NCI-H1436 treated with DMSO at 0.1 percent for 48 hours (cell line): ENCODE data around the gene MYT1.

Experiments
- DNase-seq: peaks from one replicate; lab custom pipeline; 2025; lab: John Stamatoyannopoulos, UW

Gene MYT1

DNA sequence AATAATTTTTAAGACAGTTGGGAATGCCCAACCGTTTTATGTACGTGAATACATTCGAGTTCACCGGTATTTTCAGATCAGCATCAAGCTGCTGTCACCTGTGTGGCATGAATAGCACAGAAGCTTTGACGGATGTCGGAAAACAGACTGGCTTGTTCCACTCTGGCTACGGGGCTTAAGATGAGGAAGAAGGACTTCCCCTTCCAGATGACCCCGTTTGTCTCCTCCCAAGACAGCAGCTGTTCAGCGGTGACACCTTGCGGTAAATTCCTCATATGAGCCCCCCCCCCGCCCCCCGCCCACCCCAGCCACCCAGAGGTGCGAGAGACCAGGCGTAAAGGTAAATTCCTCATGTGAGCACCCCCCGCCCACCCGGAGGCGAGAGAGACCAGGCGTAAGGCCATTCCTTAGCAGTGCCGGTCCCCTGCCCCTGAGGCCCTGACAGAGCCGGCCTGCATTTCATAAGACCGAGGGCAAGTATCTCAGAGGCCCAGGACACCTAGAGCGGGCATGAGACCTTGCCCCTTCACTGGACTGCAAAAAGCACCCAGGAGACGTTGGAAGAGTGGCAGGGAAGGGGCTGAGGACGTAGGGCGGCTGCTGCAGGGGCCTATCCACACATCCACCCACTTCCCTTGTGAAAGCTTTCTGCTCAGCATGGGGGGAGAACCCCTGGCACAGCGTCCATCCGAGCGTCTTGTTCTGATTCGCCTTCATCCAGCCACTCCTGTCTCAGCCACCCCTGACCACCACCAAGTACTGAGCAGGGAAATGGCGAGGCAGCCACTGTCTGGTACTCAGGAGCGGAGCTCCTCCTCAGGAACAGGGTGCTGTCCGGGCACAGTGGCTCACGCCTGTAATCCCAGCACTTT, 84.0 kb downstream of the MYT1 start:
- no peak for DNase-seq

DNA sequence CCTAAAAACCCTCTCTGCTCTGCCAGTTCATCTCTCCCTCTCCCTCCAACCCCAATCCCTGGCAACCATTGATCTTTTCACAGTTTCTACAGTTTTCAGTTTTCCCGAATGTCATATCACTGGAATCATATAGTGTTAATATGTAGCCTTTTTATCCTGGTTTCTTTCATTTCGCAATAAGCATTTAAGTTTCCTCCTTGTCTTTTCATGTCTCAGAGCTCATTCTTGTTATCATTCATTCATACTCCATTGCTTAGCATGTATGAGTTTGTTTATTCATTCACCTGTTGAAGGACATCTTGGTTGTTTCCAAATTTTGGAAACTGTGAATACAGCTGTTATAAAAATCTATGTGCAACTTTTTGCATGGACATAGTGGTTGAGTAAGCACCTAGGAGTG, 85.8 kb downstream of the MYT1 start:
- no peak for DNase-seq

DNA sequence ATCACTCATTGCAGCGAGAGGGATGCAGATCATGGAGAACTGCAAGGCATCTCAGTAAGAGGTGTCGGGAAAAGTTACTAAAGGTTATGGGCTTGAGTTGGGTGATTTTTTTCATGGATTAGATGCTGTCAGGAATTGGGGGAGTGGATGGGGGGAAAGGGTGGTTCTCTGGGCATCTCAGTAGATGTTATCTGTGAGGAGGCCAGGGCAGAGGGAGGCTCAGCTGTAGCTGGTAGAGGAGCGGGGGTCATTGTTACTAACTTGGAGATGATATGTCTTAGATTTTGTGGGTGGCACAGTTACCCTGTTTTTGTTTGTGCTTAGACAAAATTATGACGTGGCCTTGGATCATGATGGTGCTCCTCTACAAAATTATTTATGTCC, 88.7 kb downstream of the MYT1 start:
- DNase-seq = no peak

DNA sequence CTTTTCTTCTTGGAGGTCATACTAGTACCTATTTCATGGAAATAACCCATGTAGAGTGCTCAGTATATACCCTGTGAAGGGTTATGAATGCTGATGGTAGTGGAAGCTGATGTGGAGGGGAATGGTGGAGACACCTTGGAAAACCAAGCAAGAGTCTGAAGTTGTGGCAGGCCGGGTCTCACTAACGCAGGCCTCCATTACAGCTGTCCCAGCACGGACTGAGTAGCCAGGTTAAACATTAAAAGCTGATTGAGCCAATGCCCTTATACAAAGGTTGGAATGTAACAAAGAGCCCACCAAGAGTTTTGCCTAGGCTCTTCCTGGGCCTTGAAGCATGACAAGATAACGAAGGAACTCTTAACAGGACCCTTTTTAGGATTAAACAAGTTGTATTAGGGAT, 89.2 kb downstream of the MYT1 start:
- DNase-seq = no peak

DNA sequence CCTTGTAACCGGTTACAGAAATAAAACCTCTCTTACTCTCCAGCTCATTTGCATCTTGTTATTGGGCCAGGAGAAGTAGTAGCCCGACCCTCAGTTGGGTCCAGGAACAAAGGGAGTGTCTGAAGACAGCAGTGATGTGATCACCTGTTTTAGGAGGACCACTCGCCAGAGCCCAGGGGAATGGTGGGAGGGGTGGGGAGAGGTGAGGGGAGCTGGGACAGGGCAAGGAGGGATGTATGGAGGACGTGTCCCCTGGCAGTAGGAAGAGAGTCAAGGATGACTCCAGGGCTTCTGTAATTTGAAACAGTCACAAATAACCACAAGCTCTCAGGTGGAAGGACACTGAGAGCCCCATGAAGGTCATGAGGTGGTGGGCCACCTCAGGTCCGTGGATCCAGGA, 89.9 kb downstream of the MYT1 start:
- no peak for DNase-seq

DNA sequence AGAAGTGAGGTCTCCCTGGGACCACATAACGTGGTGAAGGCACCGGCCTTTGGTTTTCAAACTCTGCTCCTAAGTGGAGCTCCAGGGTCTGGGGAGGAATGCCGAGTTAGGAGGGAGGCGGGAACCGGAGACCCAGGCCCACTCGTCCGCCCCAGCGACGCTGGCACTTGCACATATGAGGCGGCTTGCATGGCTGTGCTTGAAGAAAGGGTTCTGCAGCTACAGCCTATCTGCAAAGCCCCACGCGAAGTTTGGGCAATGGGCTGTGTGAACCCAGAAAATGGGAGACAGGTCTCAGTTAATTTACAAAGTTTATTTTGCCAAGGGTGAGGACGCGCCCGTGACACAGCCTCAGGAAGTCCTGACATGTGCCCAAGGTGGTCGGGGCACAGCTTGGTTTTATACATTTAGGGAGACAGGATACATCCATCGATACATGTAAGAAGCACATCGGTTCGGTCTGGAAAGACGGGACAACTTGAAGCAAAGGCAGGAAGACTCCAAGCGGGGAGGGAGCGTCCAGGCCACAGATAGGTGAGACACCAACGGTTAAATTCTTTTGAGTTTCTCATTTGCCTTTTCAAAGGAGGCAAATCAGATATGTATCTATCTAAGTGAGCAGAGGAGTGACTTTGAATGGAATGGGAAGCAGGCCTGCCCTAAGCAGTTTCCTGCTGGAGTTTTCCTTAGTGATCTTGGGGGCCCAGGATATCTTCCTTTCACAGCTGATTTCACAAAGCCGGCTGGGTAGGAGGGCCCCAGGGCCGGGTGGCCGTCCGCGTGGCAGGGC, 90.5 kb downstream of the MYT1 start:
- DNase-seq = no peak

DNA sequence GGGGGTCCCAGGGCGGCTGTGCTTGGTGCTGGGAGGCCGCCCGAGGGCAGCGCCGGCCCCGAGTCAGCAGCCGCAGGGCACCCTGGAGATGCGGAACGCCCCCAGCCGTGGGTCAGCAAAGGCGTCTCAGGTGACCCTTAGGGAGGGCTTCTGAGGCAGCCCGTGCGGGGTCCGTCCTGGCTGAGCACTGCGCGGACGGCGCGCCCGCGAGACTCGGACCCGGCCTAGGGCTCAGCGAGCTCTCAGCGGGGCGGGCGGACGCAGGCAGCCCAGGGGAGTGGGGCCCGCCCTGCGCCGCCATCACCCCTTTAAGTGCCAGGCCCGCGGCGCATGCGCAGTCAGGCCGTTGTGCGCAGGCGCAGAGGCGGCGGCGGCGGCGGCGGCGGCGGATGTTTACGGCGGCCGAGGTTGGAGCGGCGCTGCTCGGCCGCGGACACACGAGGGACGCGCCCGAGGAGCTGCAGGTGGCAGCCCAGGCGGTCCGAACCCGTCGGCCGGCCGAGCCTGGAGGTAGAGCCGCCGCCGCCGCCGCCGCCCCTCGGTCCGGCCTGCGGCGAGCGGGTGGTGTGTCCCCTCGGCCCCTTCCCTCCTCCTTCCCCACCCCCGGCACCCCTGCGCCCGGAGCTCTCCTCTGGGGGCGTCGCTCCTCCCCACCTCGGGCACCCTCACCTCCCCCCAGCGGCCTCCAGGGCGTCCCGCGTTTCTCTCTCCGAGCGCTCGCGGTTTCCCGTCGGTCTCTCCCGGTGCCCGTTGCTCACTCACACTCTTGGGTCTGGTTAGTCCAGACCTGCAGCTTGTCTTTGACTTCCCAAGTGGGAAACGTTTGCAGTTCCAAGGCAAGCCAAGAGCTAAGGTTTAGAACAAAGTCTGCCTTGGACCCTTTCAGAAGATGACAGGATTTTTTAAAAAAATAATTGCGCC, 91.4 kb downstream of the MYT1 start, which contains the start of gene PCMTD2:
Gene PCMTD2 (plus strand): TSS at position 388 of the 921 bp plus-strand sequence. CDS start 4,218 bp downstream, outside the sequence.
- peak; percentile 6 for DNase-seq

DNA sequence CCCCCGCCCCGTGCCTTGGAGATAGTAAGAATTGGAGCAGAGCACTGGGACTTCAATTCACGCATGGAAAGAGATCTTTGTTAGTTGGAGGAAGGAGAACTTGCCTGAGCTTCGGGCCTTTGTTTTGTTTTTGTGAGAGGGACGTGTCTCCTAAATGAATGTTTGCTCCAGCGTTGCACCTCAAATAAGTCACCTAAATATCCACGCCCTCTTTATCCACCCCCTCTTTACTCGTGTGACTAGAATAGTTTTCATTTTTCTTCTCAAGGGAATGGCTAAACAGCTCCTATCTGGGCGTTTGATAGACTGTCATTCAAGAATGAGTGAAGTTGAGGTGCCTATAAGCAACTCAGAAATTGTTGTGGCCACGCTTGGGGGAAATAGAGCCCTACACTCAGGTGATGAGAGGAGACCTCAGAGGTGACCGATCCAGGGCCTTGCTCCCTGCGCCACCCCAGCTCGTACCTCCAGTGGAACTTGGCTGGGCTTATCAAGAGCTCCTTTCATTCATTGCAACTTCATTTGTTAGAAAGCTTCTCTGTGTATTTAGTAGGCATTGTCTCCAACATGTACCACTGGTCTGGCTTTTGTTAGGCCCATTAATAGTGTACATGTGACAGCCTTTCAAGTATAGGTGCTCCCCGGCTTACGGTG, 92.2 kb downstream of the MYT1 start:
- DNase-seq = no peak

DNA sequence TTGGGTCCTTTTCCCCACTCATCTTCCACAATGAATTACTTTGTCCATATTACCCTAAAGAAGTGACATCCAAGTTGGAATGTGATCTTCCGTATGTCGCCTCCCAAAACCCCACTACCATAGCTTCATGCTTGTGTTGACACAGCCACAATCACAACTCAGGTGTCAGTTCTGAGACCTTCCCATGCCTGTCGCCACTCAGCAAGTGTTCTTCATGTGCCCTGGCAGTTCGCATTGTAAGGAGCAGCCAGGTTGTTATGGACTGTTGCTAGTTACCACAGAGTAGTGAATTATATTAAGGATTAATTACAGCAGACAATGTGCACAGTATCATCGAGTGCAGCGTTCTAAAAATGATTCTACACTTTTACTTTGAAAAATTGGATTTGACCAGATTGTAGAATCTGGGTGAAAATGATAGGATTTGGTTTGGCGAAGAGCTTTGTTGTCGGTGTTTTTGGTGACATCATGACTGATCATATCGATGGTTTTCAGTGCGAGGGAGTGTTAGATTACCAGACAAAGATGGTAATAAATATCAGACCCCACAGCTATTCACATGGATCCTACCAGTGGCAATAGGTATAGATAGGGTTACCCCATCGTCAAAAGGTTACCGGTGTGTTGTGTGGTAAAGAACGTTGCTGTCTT, 93.0 kb downstream of the MYT1 start:
- DNase-seq = no peak

DNA sequence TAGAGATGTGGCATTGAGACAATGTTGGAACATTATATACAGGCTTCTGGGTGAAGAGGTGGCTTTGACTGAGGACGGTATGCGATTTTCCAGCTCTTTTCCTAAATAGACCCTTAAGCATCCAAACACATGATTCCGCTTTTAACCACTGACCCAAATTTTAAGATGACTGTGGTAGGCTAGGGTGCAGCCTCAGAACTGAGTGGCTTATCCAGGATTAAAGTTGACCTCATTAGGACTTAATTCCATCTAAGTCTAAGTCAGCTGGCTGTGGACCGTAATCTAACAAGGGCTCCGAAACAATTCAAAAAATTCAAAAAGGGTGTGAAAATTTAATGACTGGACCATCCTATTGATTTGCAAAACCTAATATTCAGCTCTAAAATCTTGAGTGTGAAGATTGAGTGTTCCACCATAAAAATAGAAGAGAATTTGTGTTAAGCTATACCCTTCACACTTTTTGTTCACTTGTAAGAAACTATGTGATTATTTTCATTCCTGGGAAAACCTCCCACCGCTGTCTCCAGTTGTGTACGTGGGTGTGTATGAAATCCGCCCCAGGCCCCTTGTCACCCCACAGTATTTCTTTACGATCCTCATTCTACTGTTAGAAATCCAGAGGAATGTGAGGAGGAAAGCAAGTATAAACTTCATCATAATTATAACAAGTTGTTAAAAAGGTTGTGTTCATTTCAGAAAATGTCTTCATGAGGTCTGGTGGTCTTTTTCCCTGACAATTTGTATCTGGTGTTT, 94.0 kb downstream of the MYT1 start:
- no peak for DNase-seq

DNA sequence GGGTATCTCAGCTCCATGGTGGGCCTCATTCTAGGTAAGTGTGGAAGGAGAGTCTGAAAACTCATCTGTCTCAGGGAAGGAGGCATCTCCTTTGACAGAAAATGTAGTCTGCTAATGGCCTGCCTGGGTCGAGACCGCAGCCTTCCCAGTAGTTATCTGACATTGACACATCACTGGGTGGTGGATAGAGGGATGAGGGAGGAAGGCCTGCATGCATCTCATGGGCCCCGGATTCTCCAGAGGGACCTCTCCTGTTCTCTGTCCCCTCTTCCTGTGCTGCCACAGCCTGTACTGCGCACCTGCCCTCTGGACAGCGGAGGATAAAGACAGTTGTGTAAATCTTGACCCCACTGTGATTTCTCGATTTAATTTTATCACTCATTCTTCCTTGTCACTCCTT, 96.0 kb downstream of the MYT1 start:
- no peak for DNase-seq

DNA sequence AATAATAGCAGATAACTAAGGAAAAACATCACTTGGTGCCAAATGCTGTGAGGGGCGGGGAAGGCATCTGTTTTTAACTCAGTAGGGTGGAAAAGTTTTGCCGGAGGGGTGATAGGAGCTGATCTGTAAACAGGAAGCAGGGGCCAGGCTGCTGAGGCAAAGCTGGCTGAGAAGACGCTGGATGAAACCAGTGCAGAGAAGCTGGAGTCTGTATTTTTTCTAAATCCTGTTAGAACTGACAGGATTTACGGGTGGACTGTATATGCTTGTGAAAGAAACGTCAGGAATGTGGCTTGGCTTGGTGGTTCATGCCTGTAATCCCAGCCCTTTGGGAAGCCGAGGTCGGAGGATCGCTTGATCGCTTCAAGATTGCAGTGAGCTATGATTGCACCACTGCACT, 96.9 kb downstream of the MYT1 start:
- DNase-seq = no peak

DNA sequence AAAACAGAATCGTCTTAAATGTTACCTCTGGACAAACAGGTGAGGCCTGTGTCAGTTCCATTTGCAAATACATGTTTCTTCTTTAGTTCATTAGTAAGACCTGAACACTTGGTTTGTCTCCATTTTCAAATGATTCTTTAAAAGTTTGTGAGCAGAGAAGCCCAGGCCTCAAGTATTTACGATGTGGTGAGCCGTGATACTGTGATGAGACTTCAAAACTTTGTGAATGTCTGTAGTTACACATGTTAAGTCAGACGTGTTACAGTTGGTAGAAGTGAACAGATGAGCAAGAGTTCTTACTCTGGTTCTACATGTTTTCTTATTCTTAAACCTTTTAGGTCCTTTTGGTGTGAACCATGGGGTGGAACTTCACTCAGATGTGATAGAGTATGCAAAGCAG, 99.8 kb downstream of the MYT1 start:
- no peak for DNase-seq

DNA sequence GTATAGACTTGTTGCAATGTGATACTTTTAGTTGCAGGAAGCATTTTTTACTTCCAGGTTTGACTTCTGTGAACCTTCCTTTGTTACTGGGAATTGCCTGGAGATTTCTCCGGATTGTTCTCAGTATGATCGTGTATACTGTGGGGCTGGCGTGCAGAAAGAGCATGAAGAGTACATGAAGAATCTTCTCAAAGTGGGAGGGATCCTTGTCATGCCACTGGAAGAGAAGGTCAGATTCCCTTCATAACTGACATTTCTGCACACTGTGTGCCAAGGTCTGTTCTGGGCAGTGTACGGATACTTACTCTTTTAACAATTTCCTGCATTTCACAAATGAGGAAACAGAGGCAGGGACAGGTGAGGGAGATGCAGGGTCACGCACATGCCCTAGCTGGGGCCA, 100.9 kb downstream of the MYT1 start:
- DNase-seq = no peak

DNA sequence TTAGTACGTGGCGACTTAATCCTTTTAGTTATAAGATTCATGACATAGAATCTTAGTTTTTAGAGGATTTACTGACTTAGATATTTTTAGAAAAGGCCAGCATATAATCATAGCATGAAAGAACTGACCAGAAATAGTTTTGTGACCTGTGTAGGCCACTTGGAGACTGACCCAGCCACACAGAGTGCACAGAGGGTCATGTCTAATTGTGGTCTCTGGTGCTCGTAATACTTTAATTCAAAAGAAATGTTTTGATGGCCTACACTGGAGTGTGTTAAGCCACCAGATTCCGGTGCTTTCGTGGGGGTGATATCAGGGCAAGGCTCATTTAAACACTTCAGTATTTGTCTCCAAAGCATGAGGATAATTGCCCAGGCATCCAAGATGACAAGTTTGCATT, 102.7 kb downstream of the MYT1 start:
- no peak for DNase-seq

DNA sequence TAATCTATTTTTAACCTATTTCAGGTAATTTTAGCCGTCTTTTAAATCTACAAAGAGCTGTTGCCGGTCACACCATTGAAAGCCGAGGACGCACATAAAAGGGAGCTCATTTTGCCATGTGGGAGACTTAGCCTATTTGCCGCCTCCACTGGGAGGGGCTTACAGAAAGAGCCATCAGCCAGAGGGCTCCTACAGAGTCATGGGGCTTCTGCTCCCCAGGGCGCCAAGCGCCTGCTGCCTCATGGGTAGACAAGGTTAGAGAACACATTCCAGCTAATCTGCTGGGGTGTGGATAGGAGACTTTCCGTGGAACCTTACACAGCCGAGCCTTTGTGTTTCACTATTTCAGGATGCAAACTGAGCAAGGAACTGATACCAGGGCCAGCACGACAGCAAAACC, 103.9 kb downstream of the MYT1 start:
- no peak for DNase-seq

DNA sequence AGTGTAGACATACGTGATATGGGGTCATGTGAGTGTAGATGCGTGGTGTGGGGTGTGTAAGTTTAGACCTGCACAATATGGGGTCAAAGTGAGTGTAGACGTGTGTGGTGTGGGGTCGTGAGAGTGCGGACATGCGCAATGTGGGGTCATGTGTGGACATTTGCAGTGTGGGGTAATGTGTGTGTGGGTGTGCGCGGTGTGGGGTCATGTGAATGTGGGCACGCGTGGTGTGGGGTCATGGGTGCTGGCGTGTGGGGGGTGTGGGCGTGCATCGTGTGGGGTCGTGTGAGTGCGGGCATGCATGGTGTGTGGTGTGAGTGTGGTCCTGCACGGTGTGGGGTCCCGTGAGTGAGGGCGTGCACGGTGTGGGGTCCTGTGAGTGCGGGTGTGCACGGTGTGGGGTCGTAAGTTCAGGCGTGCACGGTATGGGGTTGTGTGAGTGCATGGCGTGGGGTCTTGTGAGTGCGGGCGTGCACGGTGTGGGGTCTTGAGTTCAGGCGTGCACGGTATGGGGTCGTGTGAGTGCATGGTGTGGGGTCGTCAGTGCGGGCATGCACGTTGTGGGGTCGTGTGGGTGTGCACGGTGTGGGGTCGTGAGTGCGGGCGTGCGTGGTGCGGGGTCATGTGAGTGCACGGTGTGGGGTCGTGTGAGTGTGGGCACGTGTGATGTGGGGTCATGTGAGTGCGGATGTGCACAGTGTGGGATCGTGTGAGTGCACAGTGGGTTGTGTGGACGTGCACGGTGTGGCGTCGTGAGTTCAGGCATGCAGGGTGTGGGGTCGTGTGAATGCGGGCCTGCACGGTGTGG, 105.6 kb downstream of the MYT1 start:
- DNase-seq = no peak

DNA sequence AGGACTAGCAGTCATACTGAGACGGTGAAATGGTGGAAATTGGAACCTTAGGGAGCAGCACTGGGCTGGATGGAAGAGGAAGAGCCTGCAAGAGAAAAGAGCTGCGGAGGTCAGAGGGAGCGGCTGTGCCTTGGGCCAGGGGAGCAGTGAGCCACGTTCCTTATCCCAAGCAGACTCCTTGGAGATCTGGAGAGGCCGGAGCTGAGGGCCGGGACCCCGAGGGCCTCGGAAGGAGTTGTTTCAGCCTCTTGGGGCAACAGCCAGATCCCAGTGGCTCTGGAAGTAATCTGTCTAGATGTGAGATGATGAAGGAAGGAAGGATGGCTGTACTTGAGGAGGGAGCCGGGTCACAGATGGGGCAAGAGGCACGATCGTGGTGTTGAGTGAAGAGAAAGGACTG, 107.4 kb downstream of the MYT1 start:
- DNase-seq = no peak

DNA sequence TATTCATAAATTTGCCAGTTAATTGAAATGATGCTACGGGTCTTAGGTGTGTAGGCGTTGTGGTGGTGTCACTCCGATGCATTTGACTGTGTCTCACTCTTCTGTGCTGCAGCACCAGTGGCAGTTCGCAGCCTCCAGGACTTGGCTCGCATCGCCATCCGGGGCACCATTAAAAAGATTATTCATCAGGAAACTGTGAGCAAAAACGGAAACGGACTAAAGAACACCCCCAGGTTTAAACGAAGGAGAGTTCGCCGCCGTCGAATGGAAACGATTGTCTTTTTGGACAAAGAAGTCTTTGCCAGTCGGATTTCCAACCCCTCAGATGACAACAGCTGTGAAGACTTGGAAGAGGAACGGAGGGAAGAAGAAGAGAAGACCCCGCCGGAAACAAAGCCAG, 108.9 kb downstream of the MYT1 start:
- DNase-seq = no peak

DNA sequence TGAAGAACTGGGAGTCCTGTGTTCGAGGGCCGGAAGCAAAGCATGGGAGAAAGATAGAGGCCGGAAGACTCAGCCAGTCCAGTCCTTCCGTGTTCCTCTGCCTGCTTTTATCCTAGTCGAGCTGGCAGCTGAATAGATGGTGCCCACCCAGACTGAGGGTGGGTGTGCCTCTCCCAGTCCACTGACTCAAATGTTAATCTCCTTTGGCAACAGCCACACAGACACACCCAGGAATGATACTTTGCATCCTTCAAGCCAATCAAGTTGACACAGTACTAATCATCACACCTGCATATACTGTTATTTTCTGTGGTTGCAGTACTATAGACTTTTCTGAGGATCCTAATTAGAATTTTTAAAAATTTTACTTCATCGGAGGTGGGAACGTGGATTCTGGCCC, 112.6 kb downstream of the MYT1 start:
- DNase-seq = no peak
